HCT116 (cell line): ENCODE data around the gene TUBB4A.

Experiments used
- POLR2A ChIP-seq: IDR thresholded peaks from 2 replicates; pipeline ENCODE4 v1.7.0; 2011; ENCODE audit warnings: borderline replicate concordance; ENCODE audit not compliant: insufficient read depth, insufficient read length; ENCODE audit errors: extremely low read depth
- POLR2AphosphoS5 ChIP-seq: IDR thresholded peaks from 2 replicates; pipeline ENCODE4 v1.6.1; 2011; ENCODE audit warnings: mild to moderate bottlenecking, low read depth, low read length, moderate library complexity
- TF ChIP-seq, protein P1 (sequence below), 3 experiments: fragments of 200-600 bp in 1 of 3; sonication (generic) in 1 of 3; IDR thresholded peaks in 2 of 3; conservative IDR thresholded peaks in 1 of 3; 2 replicates each; pipeline ENCODE4 v1.5.1; 2012 to 2017; ENCODE audit warnings: low read depth in 2 of 3, low read length in 2 of 3, antibody characterized with exemption in 1 of 3, borderline replicate concordance in 1 of 3, control low read depth in 1 of 3, mild to moderate bottlenecking in 1 of 3, mixed read lengths in 1 of 3, mixed run types in 1 of 3, moderate library complexity in 1 of 3; ENCODE audit not compliant: insufficient read depth in 1 of 3

DNA sequence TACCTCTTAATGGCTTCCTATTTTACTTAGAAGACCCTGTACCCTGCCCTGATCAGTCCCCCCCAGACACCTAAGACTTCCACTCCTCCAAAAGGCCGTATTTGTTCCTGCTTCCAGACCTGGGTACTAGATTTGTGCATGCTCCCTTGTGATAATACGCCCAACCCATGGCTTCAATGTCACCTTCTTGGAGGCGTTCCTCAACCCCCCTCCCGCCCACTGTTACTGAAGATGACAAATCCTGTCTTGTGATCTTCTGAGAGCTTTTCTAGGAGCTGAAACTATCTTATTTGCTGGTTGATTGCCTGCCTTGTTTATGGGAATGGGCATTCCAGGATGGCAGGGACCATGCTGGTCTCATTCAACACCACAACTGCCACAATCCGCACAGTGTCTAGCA lies 51.9 kb downstream of the TUBB4A start:
- TF ChIP-seq POLR2A (no peak), POLR2AphosphoS5 (no peak)
- TF ChIP-seq, protein P1, sequence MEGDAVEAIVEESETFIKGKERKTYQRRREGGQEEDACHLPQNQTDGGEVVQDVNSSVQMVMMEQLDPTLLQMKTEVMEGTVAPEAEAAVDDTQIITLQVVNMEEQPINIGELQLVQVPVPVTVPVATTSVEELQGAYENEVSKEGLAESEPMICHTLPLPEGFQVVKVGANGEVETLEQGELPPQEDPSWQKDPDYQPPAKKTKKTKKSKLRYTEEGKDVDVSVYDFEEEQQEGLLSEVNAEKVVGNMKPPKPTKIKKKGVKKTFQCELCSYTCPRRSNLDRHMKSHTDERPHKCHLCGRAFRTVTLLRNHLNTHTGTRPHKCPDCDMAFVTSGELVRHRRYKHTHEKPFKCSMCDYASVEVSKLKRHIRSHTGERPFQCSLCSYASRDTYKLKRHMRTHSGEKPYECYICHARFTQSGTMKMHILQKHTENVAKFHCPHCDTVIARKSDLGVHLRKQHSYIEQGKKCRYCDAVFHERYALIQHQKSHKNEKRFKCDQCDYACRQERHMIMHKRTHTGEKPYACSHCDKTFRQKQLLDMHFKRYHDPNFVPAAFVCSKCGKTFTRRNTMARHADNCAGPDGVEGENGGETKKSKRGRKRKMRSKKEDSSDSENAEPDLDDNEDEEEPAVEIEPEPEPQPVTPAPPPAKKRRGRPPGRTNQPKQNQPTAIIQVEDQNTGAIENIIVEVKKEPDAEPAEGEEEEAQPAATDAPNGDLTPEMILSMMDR (IDR thresholded peaks at IDR 0.05 in 2 of 3, conservative IDR thresholded peaks at IDR 0.05 in 1 of 3; ENCODE audit: borderline replicate concordance in 1 of 3, insufficient read depth in 1 of 3, low read depth in 2 of 3, low read length in 2 of 3): no peak
